ENCODE measurements around the gene MOB3B.

Gene MOB3B

GRCh38 chr9:27356446-27356845 lies 173.2 kb downstream of the MOB3B start:
- no peak for DNase-seq

- DNase-seq = no peak
Observed at GRCh38 chr9:27355166-27355565, 174.4 kb downstream of the MOB3B start.

GRCh38 chr9:27353474-27354229 lies 176.0 kb downstream of the MOB3B start:
- no peak for DNase-seq

- no peak for DNase-seq
Observed at GRCh38 chr9:27353166-27353473, 176.5 kb downstream of the MOB3B start.

GRCh38 chr9:27352457-27353165 lies 177.0 kb downstream of the MOB3B start:
- peak; percentile 22 for DNase-seq

GRCh38 chr9:27351438-27351837 lies 178.2 kb downstream of the MOB3B start:
- no peak for DNase-seq

- no peak for DNase-seq
Observed at GRCh38 chr9:27350382-27350976, 179.1 kb downstream of the MOB3B start.

- no peak for DNase-seq
Observed at GRCh38 chr9:27349698-27350080, 179.9 kb downstream of the MOB3B start.

GRCh38 chr9:27348785-27349697 lies 180.6 kb downstream of the MOB3B start:
- no peak for DNase-seq

GRCh38 chr9:27347889-27348288 lies 181.7 kb downstream of the MOB3B start:
- no peak for DNase-seq

GRCh38 chr9:27344776-27345175 lies 184.8 kb downstream of the MOB3B start:
- no peak for DNase-seq

- DNase-seq = no peak
Observed at GRCh38 chr9:27341545-27342294, 187.9 kb downstream of the MOB3B start.

GRCh38 chr9:27340961-27341511 lies 188.6 kb downstream of the MOB3B start:
- no peak for DNase-seq

GRCh38 chr9:27340285-27340674 lies 189.3 kb downstream of the MOB3B start:
- no peak for DNase-seq

- no peak for DNase-seq
Observed at GRCh38 chr9:27339661-27340284, 189.8 kb downstream of the MOB3B start.

GRCh38 chr9:27338527-27338903 lies 191.1 kb downstream of the MOB3B start:
- no peak for DNase-seq

GRCh38 chr9:27337833-27338526 lies 191.6 kb downstream of the MOB3B start:
- no peak for DNase-seq

GRCh38 chr9:27337236-27337635 lies 192.4 kb downstream of the MOB3B start:
- DNase-seq = no peak

- DNase-seq = no peak
Observed at GRCh38 chr9:27336829-27337228, 192.8 kb downstream of the MOB3B start.

- DNase-seq = no peak
Observed at GRCh38 chr9:27336126-27336525, 193.5 kb downstream of the MOB3B start.

- no peak for DNase-seq
Observed at GRCh38 chr9:27335075-27335474, 194.5 kb downstream of the MOB3B start.
